GM21528 (cell line): Measurements from ENCODE around the gene CHI3L1.

Experiments used
- ATAC-seq: cut with Tn5 transposase; IDR thresholded peaks from one replicate; pipeline ENCODE4 v1.9.1; 2021; ENCODE audit warnings: mild to moderate bottlenecking, moderate library complexity; ENCODE audit not compliant: unreplicated experiment, low FRiP score

The CHI3L1 gene

DNA sequence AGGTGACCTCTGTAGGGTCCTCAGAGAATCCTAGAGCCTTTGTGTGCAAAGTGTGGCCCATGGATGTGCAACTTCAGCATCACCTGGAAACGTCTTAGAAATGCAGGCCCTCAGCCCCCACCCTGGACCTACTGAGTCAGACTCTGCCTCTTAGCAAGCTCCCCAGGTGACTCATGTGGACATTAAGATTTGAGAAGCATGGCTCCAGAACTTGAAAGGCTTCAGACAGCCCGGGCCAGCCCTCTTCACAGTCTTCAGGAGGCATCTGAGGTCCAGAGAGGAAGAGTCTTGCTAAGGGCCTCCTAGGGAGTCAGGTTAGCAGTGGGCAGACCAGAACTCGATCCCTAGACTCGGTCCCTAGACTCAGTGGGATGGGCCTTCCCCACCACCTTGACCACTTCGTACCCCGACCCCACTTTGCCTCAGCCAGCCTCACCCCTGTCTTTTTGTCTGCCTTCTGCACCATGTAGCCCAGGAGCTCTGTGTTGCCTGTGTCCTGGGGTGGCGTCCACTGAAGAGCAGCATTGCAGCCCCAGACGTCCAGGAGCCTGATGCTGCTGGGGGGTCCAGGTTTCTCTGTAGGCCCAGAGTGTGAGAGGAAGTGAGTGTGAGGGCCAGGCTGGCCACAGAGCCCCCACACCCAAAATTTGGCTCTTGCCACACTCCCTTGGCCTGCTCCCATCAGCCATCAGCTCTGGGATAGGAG lies 15.7 kb downstream of the CHI3L1 start:
- ATAC-seq = no peak

DNA sequence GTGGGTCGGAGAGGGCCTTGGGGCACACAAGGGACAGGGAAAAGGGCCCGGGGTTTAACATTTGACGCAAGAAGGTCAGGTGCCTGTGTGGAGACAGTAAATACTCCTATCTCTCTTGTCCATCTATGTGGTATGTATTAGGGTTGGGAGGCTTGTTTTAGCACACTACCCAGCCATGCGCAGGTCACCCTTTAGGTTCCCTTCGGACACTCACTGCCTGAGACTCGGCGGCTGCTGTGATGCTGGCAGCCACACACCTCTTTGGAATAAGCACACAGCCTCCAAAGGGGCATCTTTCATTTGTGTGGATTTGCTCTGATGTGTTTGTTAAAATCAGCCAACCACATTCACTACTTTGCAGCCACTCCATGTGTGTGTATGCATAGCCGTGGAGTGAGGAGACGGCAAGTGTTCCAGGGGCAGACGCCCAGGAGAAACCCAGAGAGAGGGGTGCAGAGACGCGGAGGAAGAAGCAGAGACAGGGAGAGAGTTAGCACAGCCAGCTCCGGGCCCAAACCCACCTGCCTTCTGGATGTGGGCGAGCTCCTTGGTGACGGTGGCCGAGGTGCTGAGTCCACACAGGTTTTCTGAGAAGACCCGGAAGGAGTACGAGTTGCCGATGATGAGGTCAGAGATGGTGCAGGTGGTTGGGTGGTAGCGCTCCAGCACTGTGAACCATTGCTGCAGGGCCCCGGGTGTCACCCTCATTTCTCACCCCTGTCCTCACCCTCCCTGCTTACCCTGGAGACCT lies 16.6 kb downstream of the CHI3L1 start:
- ATAC-seq = no peak

GRCh38 chr1:203168991-203169390 lies 17.5 kb downstream of the CHI3L1 start:
- no peak for ATAC-seq

GRCh38 chr1:203168256-203168786 lies 18.2 kb downstream of the CHI3L1 start:
- no peak for ATAC-seq

- no peak for ATAC-seq
Measured at GRCh38 chr1:203167913-203168200, 18.6 kb downstream of the CHI3L1 start.

DNA sequence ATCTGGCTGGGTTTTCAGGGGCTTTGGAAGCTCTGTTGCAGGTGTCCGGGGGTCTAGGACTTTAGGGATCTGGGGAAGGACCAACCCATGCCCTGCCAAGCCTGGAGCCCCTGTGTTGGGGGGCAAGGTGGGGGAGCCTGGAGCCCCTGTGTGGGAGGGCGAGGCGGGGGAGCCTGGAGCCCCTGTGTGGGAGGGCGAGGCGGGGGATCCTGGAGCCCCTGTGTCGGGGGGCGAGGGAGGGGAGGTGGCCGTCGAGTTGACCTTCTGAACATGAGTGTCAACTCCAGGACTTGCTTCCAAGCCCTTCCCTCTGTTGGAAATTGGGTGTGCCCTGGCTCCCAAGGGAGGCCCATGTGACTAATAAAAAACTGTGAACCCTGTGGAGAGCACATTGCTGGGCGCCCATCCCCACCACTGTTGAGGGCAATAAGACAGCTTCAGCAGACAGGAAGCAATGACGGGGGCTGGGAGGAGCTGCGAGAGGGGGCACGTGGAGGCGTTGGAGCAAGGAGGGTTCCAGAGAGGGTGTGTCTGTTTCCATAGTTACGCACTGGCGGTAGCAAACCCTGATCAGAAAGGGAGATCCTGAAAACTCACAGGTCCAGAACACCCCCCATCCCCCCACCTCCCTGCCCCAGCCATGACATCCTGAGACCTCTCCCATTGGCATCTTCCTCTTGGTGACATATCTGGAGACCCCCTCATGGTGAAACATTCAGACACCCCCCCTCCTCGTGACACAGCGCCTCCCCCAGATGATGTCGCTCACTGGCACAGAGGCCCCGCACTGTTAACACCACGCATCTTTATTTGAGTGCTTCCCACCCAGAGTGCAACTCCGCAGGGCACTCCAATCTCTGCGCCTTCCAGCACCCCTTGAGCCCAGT lies 19.2 kb downstream of the CHI3L1 start:
- no peak for ATAC-seq

DNA sequence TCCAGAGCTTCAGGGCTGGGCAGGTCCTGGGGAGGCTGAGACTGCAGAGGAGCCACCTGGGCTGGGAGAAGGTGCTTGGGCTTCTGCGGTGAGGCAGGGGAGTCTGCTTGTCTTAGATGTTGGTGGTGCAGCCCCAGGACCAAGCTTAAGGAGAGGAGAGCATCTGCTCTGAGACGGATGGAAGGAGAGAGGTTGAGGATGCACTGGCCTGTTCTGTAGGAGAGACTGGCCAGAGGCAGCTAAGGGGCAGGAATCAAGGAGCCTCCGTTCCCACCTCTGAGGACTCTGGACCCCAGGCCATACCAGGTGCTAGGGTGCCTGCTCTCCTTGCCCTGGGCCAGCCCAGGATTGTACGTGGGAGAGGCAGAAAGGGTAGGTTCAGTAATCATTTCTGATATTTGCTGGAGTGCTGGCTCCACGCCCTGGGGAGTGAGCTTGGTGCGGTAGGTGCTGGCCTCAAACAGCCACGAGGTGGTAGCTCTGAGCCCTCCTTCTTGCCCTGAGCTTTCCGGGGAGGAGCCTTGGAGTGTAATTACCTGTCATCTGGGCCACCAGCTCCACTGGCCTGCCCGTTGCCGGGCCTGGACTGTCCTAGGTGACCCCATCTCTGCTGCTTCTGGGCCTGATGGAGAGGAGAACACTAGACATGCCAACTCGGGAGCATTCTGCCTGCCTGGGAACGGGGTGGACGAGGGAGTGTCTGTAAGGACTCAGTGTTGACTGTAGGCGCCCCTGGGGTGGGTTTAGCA lies 20.1 kb downstream of the CHI3L1 start:
- no peak for ATAC-seq

DNA sequence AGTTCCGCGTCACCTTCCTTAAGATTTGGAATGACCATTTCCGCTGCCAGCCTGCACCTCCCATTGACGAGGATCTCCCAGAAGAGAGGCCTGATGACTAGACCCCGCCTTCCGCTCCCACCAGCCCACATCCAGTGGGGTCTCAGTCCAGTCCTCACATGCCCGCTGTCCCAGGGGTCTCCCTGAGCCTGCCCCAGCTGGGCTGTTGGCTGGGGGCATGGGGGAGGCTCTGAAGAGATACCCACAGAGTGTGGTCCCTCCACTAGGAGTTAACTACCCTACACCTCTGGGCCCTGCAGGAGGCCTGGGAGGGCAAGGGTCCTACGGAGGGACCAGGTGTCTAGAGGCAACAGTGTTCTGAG lies 20.7 kb downstream of the CHI3L1 start:
- ATAC-seq = no peak

GRCh38 chr1:203165101-203165799 lies 21.3 kb downstream of the CHI3L1 start:
- ATAC-seq = no peak

DNA sequence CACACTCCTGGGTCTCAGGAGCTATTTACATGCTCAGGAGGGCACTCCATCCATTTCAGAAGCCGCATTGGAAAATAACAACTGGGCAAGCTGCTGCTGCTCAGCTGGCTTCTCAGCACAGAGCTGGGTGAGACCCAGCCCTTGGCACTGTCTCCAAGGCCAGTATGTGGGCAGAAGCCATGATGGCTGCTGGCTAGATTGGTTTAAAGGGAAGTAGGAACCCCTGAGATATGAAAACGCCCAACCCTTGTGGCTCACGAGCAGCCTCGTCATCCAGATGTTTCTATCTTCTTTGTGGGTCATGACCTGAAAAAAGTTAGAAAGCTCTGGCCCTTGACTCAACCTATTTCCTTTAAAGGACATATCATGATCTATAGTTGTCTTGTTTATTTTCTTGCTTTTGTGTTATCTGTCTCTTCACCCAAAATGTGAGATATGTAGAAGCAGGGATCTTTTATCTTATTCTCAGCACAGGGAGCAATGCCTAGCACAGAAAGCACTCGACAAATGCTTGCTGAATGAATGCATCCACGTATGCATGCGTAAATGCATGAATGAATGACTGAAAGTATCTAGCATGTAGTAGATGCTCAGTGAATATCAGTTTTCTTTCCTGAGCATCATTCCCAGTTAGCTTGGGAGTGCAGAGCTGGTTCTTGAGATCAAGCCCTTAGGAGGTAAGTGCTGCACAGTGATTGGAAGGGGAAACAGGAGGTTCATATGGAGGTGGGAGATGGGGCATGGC lies 22.4 kb downstream of the CHI3L1 start:
- ATAC-seq = no peak

- no peak for ATAC-seq
Measured at GRCh38 chr1:203162403-203162802, 24.1 kb downstream of the CHI3L1 start.

DNA sequence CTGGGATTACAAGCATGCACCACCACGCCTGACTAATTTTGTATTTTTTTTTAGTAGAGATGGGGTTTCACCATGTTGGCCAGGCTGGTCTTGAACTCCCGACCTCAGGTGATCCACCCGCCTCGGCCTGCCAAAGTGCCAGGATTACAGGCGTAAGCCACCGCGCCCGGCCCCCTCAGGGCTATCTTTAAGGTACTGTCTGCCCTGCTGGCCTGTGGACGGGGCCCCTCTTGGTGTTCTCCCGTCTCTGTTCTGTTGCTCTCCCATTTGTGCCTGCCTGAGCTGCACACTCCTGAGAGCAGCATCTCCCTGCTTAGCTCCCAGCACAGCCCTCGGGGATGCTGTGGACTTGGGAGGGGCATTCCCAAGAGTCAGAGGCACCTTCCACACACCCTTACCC lies 24.8 kb downstream of the CHI3L1 start:
- ATAC-seq = no peak

GRCh38 chr1:203161175-203161574 lies 25.3 kb downstream of the CHI3L1 start:
- ATAC-seq = no peak

DNA sequence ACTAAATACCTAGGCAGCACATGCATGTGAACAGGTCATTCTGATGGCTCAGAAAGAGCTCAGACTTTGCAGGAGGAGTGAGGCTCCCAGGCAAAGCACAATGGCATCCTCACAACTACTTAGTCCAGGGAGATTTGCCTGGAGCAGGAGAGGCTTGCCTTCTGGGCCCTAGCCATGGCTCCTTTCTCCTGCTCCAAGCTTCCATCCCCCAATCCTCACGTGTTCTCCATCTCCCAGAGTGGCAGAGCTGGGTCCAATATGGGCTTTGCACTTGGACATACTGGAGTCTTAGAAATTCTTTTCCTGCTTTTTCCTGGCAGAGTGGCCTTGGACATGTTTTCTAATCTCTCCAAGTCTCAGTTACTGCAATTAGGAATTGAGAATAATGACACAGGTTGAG lies 26.7 kb downstream of the CHI3L1 start:
- ATAC-seq = no peak

GRCh38 chr1:203158960-203159665 lies 27.4 kb downstream of the CHI3L1 start:
- ATAC-seq = no peak

- ATAC-seq = no peak
Measured at GRCh38 chr1:203158423-203158822, 28.1 kb downstream of the CHI3L1 start.

GRCh38 chr1:203156280-203156679 lies 30.2 kb downstream of the CHI3L1 start:
- ATAC-seq = no peak

- no peak for ATAC-seq
Measured at GRCh38 chr1:203153989-203154821, 32.3 kb downstream of the CHI3L1 start.
